HepG2 (cell line): ENCODE results near the gene TNFAIP3. TPM values are rescaled to one million over a fixed set of nuclear protein-coding genes. Genes with fewer than 3 reads are reported as not detected.

Experiments used
- ATAC-seq: fragments of 200-7000 bp; cut with Tn5 transposase; 3 replicates; pipeline ENCODE4 v1.9.1; 2020; ENCODE audit warnings: mild to moderate bottlenecking, moderate library complexity
- BruUV-seq: library from RNA; stranded (reverse); fragments of 400-500 nt; replicated peaks from 2 replicates; lab custom pipeline; 2021; lab: Mats Ljungman, UMichigan
- CTCF ChIA-PET: fragments of 300-600 bp; formaldehyde crosslinking; extraction: SDS; loops from one replicate; lab custom pipeline; 2021; ENCODE audit warnings: low total read pairs, inconsistent platforms, low intra/inter-chr PET ratio; lab: Yijun Ruan, JAX
- POLR2A ChIA-PET: fragments of 350-600 bp; sonication (Branson Sonifier 250); formaldehyde crosslinking; loops from one replicate; lab custom pipeline; 2020; ENCODE audit warnings: antibody characterized with exemption, inconsistent platforms; lab: Yijun Ruan, JAX
- DNase-seq: peaks from one replicate; pipeline ENCODE4 v3.0.0-alpha.2; 2015; ENCODE audit warnings: low spot score
- FAIRE-seq: peaks from 3 replicates; lab custom pipeline; 2011; peaks lifted over from hg19 to GRCh38; lab: Jason Lieb, UNC
- H2AFZ ChIP-seq: one replicate; pipeline ENCODE4 v1.6.1; 2011; ENCODE audit warnings: low read length, inconsistent platforms
- H3K27ac ChIP-seq: fragments of 300-600 bp; 3 replicates; pipeline ENCODE4 v1.8.0; 2011; ENCODE audit warnings: mixed run types, mild to moderate bottlenecking, mixed read lengths, low read length, inconsistent platforms; ENCODE audit not compliant: insufficient read depth; ENCODE audit errors: extremely low read length
- H3K27me3 ChIP-seq, 2 experiments: fragments of 200-600 bp in 1 of 2; 2 replicates in 1 of 2; 3 replicates in 1 of 2; pipeline versions ENCODE4 v1.6.0 to v1.8.0; 2011; ENCODE audit warnings: low read length in 2 of 2, mild to moderate bottlenecking in 2 of 2, moderate library complexity in 2 of 2, inconsistent platforms in 1 of 2; ENCODE audit not compliant: insufficient read depth in 2 of 2, control insufficient read depth in 1 of 2
- H3K36me3 ChIP-seq, 2 experiments: fragments of 200-600 bp in 1 of 2; replicated peaks in 1 of 2; 2 replicates in 1 of 2; 3 replicates in 1 of 2; pipeline versions ENCODE4 v1.5.1 to v1.8.0; 2011; ENCODE audit warnings: low read length in 2 of 2, inconsistent platforms in 1 of 2; ENCODE audit not compliant: insufficient read depth in 2 of 2, control insufficient read depth in 1 of 2
- H3K4me1 ChIP-seq: 2 replicates; pipeline ENCODE4 v1.5.1; 2012; ENCODE audit warnings: low read length, inconsistent platforms; ENCODE audit not compliant: insufficient read depth
- H3K4me2 ChIP-seq: 2 replicates; pipeline ENCODE4 v1.6.0; 2011; ENCODE audit warnings: low read depth, low read length, inconsistent platforms
- H3K4me3 ChIP-seq, 3 experiments: fragments of 200-600 bp in 1 of 3; sonication (generic), shearing (Covaris generic) in 1 of 3; replicated peaks in 1 of 3; 2 replicates each; pipeline ENCODE4 v1.5.1; 2011 to 2016; ENCODE audit warnings: low read length in 3 of 3, inconsistent platforms in 2 of 3, low read depth in 2 of 3, mild to moderate bottlenecking in 2 of 3, control low read depth in 1 of 3, mixed read lengths in 1 of 3; ENCODE audit not compliant: insufficient read depth in 1 of 3
- H3K79me2 ChIP-seq: one replicate; pipeline ENCODE4 v1.6.1; 2011; ENCODE audit warnings: low read length, inconsistent platforms; ENCODE audit not compliant: insufficient read depth
- H3K9ac ChIP-seq: 2 replicates; pipeline ENCODE4 v1.6.0; 2011; ENCODE audit warnings: mild to moderate bottlenecking, low read depth, low read length, inconsistent platforms; ENCODE audit not compliant: insufficient read depth
- H3K9me3 ChIP-seq: 2 replicates; pipeline ENCODE4 v1.5.1; 2012; ENCODE audit warnings: mild to moderate bottlenecking, low read length
- H4K20me1 ChIP-seq: 2 replicates; pipeline ENCODE4 v1.6.0; 2011; ENCODE audit warnings: inconsistent platforms, mild to moderate bottlenecking, low read length, moderate library complexity; ENCODE audit not compliant: insufficient read depth
- MAX ChIP-seq: IDR thresholded peaks from 2 replicates; pipeline ENCODE4 v1.6.1; 2012; ENCODE audit warnings: inconsistent platforms
- MZF1 ChIP-seq: sonication (generic); formaldehyde crosslinking; IDR thresholded peaks from 2 replicates; pipeline ENCODE4 v1.8.1; 2023; ENCODE audit warnings: mild to moderate bottlenecking, missing genetic modification reagents, borderline replicate concordance
- PRDM15 ChIP-seq: sonication (generic); formaldehyde crosslinking; IDR thresholded peaks from 2 replicates; pipeline ENCODE4 v1.4.0; 2020; ENCODE audit warnings: missing genetic modification reagents
- ZNF230 ChIP-seq: sonication (generic); formaldehyde crosslinking; IDR thresholded peaks from 2 replicates; pipeline ENCODE4 v1.4.0; 2020; ENCODE audit warnings: mild to moderate bottlenecking, missing genetic modification reagents
- ZNF276 ChIP-seq: sonication (generic); formaldehyde crosslinking; IDR thresholded peaks from 2 replicates; pipeline ENCODE4 v1.4.0; 2020; ENCODE audit warnings: mild to moderate bottlenecking, low read depth, missing genetic modification reagents
- ZNF354B ChIP-seq: sonication (generic); formaldehyde crosslinking; IDR thresholded peaks from 2 replicates; pipeline ENCODE4 v1.8.0; 2022; ENCODE audit warnings: mild to moderate bottlenecking, missing genetic modification reagents
- ZNF547 ChIP-seq: sonication (generic); formaldehyde crosslinking; IDR thresholded peaks from 2 replicates; pipeline ENCODE4 v1.5.1; 2020; ENCODE audit warnings: mild to moderate bottlenecking, missing genetic modification reagents
- ZNF639 ChIP-seq: conservative IDR thresholded peaks from 2 replicates; pipeline ENCODE4 v1.6.1; 2018; ENCODE audit warnings: missing genetic modification reagents
- ZNF891 ChIP-seq: sonication (generic); formaldehyde crosslinking; IDR thresholded peaks from 2 replicates; pipeline ENCODE4 v1.5.0; 2020; ENCODE audit warnings: mild to moderate bottlenecking, missing genetic modification reagents
- WGBS: methylation state at CpG from one replicate; pipeline ENCODE4 v1.1.6; 2017; ENCODE audit warnings: low lambda C conversion rate; 5-methylcytosine and 5-hydroxymethylcytosine counted together
- in situ Hi-C: cut with HindIII; loops from 2 replicates; pipeline ENCODE4 v1.10.0; 2017; ENCODE audit warnings: low pct_unique_long_range_greater_than_20kb; ENCODE audit not compliant: extremely low pct_ligation_motif_present
- intact Hi-C: fragments of 100-400 bp; cut with micrococcal nuclease; formaldehyde crosslinking; loops from one replicate; pipeline ENCODE4 v1.10.0; 2022; ENCODE audit not compliant: unreplicated experiment
- polyA plus RNA-seq, 8 experiments: library from polyadenylated mRNA; depleted of rRNA in 3 of 8; stranded (reverse) in 7 of 8; unstranded in 1 of 8; fragments of >200 nt; fragmentation: Illumina TruSeq in 4 of 8; extraction: Trizol in 4 of 8; gene quantifications; 2 replicates each; pipeline versions ENCODE4 v1.2.1 to v1.2.3, GENCODE V29; 2011 to 2016; ENCODE audit warnings: low read depth in 4 of 8, missing spikeins in 1 of 8, mixed read lengths in 1 of 8; ENCODE audit not compliant: insufficient read depth in 1 of 8
- total RNA-seq, 5 experiments: library from RNA; depleted of rRNA; stranded (reverse); fragments of >200 nt; fragmentation: Illumina TruSeq; extraction: Trizol; gene quantifications; 2 replicates each; pipeline ENCODE4 v1.2.3, GENCODE V29; 2016; ENCODE audit warnings: low read depth in 1 of 5

Gene TNFAIP3
- total and polyA plus RNA-seq, 2 of the 13 experiments (the other 11 are each of a cell fraction or from before 2014, with no cell fraction given), result 28.2 to 47.1 TPM

- FAIRE-seq (no peak), ATAC-seq (no peak), DNase-seq (no peak)
- no peaks in the 10 kb centered on the region for H4K20me1 ChIP-seq
- in situ Hi-C loops (no loop called here), intact Hi-C loops (no loop called here)
- no peak overlapping the region for H3K27ac ChIP-seq
- H3K9ac ChIP-seq, result no peak overlapping the region
- no peak overlapping the region for H3K4me3 ChIP-seq
- no peaks in the 10 kb centered on the region for H3K79me2 ChIP-seq
- BruUV-seq, result no TSS peak
- ChIA-PET CTCF (no interaction called here), POLR2A (no interaction called here)
- H3K36me3 ChIP-seq, result no peaks in the 10 kb centered on the region
- WGBS, result 36% methylated on average over 3 of the region's 3 CpGs
- TF ChIP-seq ZNF891, result no peak
- TF ChIP-seq PRDM15 (CRISPR knock-in tag), result no peak
- no peak overlapping the region for H3K4me2 ChIP-seq
- no peak overlapping the region for H2AFZ ChIP-seq
- H3K27me3 ChIP-seq, result peaks cover 3 to 18% of the 10 kb centered on the region in 2 experiments; a peak in 3 of 5 replicates
- H3K4me1 ChIP-seq, result no peaks in the 10 kb centered on the region
- peaks cover 6% of the 10 kb centered on the region; the same call in 1 of the 2 replicates for H3K9me3 ChIP-seq
These were observed 45.8 kb downstream of the TNFAIP3 start for GRCh38 chr6:137912813-137913212.

GRCh38 chr6:137913434-137913833, 46.4 kb downstream of the TNFAIP3 start:
- Histone ChIP-seq H3K4me1 (no peaks in the 10 kb centered on the region), H4K20me1 (no peaks in the 10 kb centered on the region), H3K9me3 (peaks cover 6% of the 10 kb centered on the region; the same call in 1 of the 2 replicates), H3K4me2 (no peak overlapping the region), H3K9ac (no peak overlapping the region), H3K4me3 (no peak overlapping the region), H3K27ac (no peak overlapping the region), H3K27me3 (peaks cover 3 to 18% of the 10 kb centered on the region in 2 experiments; a peak in 3 of 5 replicates), H2AFZ (no peak overlapping the region), H3K36me3 (no peaks in the 10 kb centered on the region), H3K79me2 (no peaks in the 10 kb centered on the region)
- intact Hi-C loops (no loop called here), in situ Hi-C loops (no loop called here)
- DNase-seq, result no peak
- no peak for FAIRE-seq
- ChIA-PET CTCF (no interaction called here), POLR2A (no interaction called here)
- ATAC-seq, result no peak
- BruUV-seq, result no TSS peak
- 5% methylated on average over 3 of the region's 3 CpGs for WGBS
- TF ChIP-seq MZF1 (CRISPR knock-in tag), result no peak
- no peak for TF ChIP-seq ZNF276
- TF ChIP-seq ZNF354B (CRISPR knock-in tag), result no peak
- no peak for TF ChIP-seq ZNF230 (CRISPR knock-in tag)
- no peak for TF ChIP-seq MAX
- TF ChIP-seq ZNF639 (CRISPR knock-in tag), result no peak
- TF ChIP-seq ZNF547, result no peak
